ENCODE measurements around the gene NCAPD3. TPM values are rescaled to one million over a fixed set of nuclear protein-coding genes. Genes with fewer than 3 reads are reported as not detected.
"Not testable (repeated sequence)": the region's sequence is repeated elsewhere in the genome, so short reads cannot be mapped to it uniquely, and the experiment has no call there.

NCAPD3 gene
- total RNA-seq, 1 donor, result 9.4 TPM

DNA sequence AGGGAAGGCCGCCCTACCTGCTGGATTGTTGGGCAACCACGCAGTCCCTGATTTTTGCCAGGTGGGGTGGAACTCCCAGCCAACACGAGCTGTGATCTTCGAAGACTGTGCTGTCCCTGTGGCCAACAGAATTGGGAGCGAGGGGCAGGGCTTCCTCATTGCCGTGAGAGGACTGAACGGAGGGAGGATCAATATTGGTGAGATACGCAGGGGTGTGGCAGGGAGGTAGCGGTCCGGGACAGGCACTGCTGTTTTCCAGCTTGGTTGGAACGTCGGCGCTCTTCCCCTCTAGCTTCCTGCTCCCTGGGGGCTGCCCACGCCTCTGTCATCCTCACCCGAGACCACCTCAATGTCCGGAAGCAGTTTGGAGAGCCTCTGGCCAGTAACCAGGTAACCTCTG, 37.2 kb upstream of the NCAPD3 start:
- H3K79me2 ChIP-seq (ENCODE audit: insufficient read depth, low read length), result peaks cover 4% of the 10 kb centered on the region
- no peak overlapping the region for H2AFZ ChIP-seq (ENCODE audit: low read length)
- no peak for DNase-seq (ENCODE audit: insufficient read length, low spot score, missing footprints)
- TF ChIP-seq, protein P1, sequence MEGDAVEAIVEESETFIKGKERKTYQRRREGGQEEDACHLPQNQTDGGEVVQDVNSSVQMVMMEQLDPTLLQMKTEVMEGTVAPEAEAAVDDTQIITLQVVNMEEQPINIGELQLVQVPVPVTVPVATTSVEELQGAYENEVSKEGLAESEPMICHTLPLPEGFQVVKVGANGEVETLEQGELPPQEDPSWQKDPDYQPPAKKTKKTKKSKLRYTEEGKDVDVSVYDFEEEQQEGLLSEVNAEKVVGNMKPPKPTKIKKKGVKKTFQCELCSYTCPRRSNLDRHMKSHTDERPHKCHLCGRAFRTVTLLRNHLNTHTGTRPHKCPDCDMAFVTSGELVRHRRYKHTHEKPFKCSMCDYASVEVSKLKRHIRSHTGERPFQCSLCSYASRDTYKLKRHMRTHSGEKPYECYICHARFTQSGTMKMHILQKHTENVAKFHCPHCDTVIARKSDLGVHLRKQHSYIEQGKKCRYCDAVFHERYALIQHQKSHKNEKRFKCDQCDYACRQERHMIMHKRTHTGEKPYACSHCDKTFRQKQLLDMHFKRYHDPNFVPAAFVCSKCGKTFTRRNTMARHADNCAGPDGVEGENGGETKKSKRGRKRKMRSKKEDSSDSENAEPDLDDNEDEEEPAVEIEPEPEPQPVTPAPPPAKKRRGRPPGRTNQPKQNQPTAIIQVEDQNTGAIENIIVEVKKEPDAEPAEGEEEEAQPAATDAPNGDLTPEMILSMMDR (IDR thresholded peaks at IDR 0.05; ENCODE audit: extremely low read depth, low read depth, low read length), result no peak
- H3K4me3 ChIP-seq (ENCODE audit: insufficient read depth, low read length), result no peak overlapping the region
- H3K4me2 ChIP-seq (ENCODE audit: insufficient read depth, low read length), result no peak overlapping the region
- no peaks in the 10 kb centered on the region for H3K9me3 ChIP-seq (ENCODE audit: low read depth, low read length)
- no peaks in the 10 kb centered on the region for H3K4me1 ChIP-seq (ENCODE audit: insufficient read depth, low read length)
- H3K27me3 ChIP-seq (ENCODE audit: insufficient read depth, low read length), result no peaks in the 10 kb centered on the region
- no peaks in the 10 kb centered on the region for H4K20me1 ChIP-seq (ENCODE audit: insufficient read depth, low read length)
- H3K36me3 ChIP-seq (ENCODE audit: insufficient read depth, low read length), result peaks cover 41% of the 10 kb centered on the region
- no peak overlapping the region for H3K27ac ChIP-seq (ENCODE audit: low read depth, low read length)

DNA sequence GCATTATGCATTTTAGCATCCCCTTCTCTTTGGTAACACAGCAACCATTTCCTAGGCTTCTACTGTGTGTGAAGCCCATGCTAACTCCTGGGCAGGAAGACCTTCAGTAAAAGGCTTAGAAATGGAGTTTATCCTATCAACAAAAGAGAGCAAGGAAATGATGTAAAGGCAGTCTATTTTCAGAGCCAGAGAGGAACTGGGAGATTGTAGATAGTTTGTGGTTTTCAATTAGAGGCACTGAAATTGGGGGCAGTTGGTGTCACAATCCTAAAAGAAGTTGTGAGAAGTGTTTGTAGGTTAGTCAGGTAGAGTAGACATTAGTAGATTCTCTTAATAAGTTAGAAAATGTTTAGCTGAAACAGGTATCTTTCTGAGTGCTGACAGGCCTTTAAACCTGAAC, 36.7 kb upstream of the NCAPD3 start:
- no peaks in the 10 kb centered on the region for H4K20me1 ChIP-seq (ENCODE audit: insufficient read depth, low read length)
- no peaks in the 10 kb centered on the region for H3K9me3 ChIP-seq (ENCODE audit: low read depth, low read length)
- H3K4me3 ChIP-seq (ENCODE audit: insufficient read depth, low read length), result no peak overlapping the region
- TF ChIP-seq, protein P1 (IDR thresholded peaks at IDR 0.05; ENCODE audit: extremely low read depth, low read depth, low read length), result no peak
- DNase-seq (ENCODE audit: insufficient read length, low spot score, missing footprints), result peak; percentile 57
- peaks cover 6% of the 10 kb centered on the region for H3K79me2 ChIP-seq (ENCODE audit: insufficient read depth, low read length)
- H3K27ac ChIP-seq (ENCODE audit: low read depth, low read length), result no peak overlapping the region
- no peaks in the 10 kb centered on the region for H3K27me3 ChIP-seq (ENCODE audit: insufficient read depth, low read length)
- H2AFZ ChIP-seq (ENCODE audit: low read length), result no peak overlapping the region
- no peaks in the 10 kb centered on the region for H3K4me1 ChIP-seq (ENCODE audit: insufficient read depth, low read length)
- H3K4me2 ChIP-seq (ENCODE audit: insufficient read depth, low read length), result no peak overlapping the region
- peaks cover 41% of the 10 kb centered on the region for H3K36me3 ChIP-seq (ENCODE audit: insufficient read depth, low read length)

DNA sequence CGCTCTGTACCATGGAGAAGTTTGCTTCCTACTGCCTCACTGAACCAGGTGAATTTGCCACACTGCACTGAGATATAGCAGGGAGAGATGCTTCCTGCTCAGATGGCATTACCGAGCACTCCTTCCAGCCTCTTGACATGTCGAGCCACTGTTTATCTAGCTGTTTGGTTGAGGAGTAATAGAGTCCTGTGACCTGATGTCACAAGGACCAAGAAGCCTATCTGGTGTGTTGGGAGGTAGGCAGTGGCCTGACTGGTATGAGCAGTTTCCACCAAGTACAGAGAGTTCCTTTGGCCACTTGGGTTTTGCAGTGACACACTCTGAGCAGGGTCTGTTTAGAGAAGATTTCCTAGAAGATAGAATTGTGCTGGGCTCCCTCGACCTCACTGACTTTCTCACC, 34.8 kb upstream of the NCAPD3 start:
- peaks cover 7% of the 10 kb centered on the region for H3K4me1 ChIP-seq (ENCODE audit: insufficient read depth, low read length)
- no peaks in the 10 kb centered on the region for H4K20me1 ChIP-seq (ENCODE audit: insufficient read depth, low read length)
- no peak overlapping the region for H3K4me3 ChIP-seq (ENCODE audit: insufficient read depth, low read length)
- peaks cover 41% of the 10 kb centered on the region for H3K36me3 ChIP-seq (ENCODE audit: insufficient read depth, low read length)
- no peaks in the 10 kb centered on the region for H3K27me3 ChIP-seq (ENCODE audit: insufficient read depth, low read length)
- no peak overlapping the region for H2AFZ ChIP-seq (ENCODE audit: low read length)
- no peak overlapping the region for H3K27ac ChIP-seq (ENCODE audit: low read depth, low read length)
- no peak overlapping the region for H3K4me2 ChIP-seq (ENCODE audit: insufficient read depth, low read length)
- peak; percentile 30 for DNase-seq (ENCODE audit: insufficient read length, low spot score, missing footprints)
- TF ChIP-seq, protein P1 (IDR thresholded peaks at IDR 0.05; ENCODE audit: extremely low read depth, low read depth, low read length), result no peak
- H3K9me3 ChIP-seq (ENCODE audit: low read depth, low read length), result no peaks in the 10 kb centered on the region
- H3K79me2 ChIP-seq (ENCODE audit: insufficient read depth, low read length), result peaks cover 24% of the 10 kb centered on the region

DNA sequence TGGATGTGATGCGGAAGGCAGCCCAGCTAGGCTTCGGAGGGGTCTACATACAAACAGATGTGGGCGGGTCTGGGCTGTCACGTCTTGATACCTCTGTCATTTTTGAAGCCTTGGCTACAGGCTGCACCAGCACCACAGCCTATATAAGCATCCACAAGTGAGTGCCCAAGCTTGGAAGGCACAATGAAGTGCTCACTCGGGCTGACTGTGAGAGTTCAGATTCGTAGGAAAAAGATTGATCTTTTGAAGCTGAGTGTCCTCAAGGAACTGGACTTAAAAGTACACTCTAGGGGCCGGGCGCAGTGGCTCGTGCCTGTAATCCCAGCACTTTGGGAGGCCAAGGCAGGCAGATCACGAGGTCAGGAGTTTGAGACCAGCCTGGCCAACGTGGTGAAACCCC, 33.3 kb upstream of the NCAPD3 start:
- Histone ChIP-seq H4K20me1 (ENCODE audit: insufficient read depth, low read length) (no peaks in the 10 kb centered on the region), H3K4me2 (ENCODE audit: insufficient read depth, low read length) (no peak overlapping the region), H3K27ac (ENCODE audit: low read depth, low read length) (no peak overlapping the region)

DNA sequence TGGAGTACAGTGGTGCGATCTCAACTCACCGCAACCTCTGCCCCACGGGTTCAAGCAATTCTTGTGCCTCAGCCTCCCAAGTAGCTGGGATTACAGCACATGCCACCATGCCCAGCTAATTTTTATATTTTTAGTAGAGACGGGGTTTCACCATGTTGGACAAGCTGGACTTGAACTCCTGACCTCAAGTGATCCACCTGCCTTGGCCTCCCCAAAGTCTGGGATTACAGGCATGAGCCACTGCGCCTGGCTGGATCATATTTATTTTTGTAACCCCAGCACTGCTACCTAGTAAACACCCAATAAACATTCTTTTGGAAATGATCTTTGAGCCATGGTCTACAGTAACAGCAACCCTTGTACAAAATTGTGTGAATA, 31.4 kb upstream of the NCAPD3 start:
- H4K20me1 ChIP-seq (ENCODE audit: insufficient read depth, low read length); H3K27ac ChIP-seq (ENCODE audit: low read depth, low read length); H3K4me3 ChIP-seq (ENCODE audit: insufficient read depth, low read length); H3K4me2 ChIP-seq (ENCODE audit: insufficient read depth, low read length); H3K27me3 ChIP-seq (ENCODE audit: insufficient read depth, low read length); DNase-seq (ENCODE audit: insufficient read length, low spot score, missing footprints); H3K9me3 ChIP-seq (ENCODE audit: low read depth, low read length); H2AFZ ChIP-seq (ENCODE audit: low read length): not testable (repeated sequence)
- H3K79me2 ChIP-seq (ENCODE audit: insufficient read depth, low read length), result peaks cover 36% of the 10 kb centered on the region
- peaks cover 16% of the 10 kb centered on the region for H3K4me1 ChIP-seq (ENCODE audit: insufficient read depth, low read length)
- peaks cover 37% of the 10 kb centered on the region for H3K36me3 ChIP-seq (ENCODE audit: insufficient read depth, low read length)

More for the DNA sequence above, 33.3 kb upstream of the NCAPD3 start:
- Histone ChIP-seq H3K4me3 (ENCODE audit: insufficient read depth, low read length) (no peak overlapping the region), H3K27me3 (ENCODE audit: insufficient read depth, low read length) (no peaks in the 10 kb centered on the region), H2AFZ (ENCODE audit: low read length) (no peak overlapping the region), H3K9me3 (ENCODE audit: low read depth, low read length) (no peaks in the 10 kb centered on the region), H3K4me1 (ENCODE audit: insufficient read depth, low read length) (peaks cover 12% of the 10 kb centered on the region), H3K36me3 (ENCODE audit: insufficient read depth, low read length) (peaks cover 34% of the 10 kb centered on the region), H3K79me2 (ENCODE audit: insufficient read depth, low read length) (peaks cover 28% of the 10 kb centered on the region)
- no peak for DNase-seq (ENCODE audit: insufficient read length, low spot score, missing footprints)
- TF ChIP-seq, protein P1 (IDR thresholded peaks at IDR 0.05; ENCODE audit: extremely low read depth, low read depth, low read length), result no peak
